ENCODE data around the gene POU6F2.
"Not testable (repeated sequence)": the region's sequence is repeated elsewhere in the genome, so short reads cannot be mapped to it uniquely, and the experiment has no call there.

DNA sequence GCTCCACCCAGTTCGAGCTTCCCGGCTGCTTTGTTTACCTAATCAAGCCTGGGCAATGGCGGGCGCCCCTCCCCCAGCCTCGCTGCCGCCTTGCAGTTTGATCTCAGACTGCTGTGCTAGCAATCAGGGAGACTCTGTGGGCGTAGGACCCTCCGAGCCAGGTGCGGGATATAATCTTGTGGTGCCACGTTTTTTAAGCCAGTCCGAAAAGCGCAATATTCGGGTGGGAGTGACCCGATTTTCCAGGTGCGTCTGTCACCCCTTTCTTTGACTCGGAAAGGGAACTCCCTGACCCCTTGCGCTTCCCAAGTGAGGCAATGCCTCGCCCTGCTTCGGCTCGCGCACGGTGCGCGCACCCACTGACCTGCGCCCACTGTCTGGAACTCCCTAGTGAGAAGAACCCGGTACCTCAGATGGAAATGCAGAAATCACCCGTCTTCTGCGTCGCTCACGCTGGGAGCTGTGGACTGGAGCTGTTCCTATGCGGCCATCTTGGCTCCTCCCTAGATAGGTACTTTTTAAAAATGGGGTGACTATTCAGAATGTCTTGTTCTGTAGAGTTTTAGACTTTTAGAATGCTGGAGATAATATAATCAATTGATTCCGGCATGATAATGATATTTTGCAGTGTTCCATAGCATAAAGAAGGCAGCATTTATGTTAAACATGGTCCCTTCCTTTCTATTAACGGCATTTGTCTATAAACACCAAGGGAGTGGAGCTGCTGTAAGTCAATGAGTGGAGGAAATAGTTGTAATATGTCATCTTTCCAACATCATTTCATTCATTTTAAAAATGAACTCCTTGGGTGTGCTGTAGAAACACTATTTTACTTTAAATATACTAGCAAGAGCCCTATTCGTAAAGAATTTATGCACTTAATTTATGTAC, 35.6 kb downstream of the POU6F2 start:
- TF ChIP-seq EZH2phosphoT487 (IDR thresholded peaks at IDR 0.05; ENCODE audit: borderline replicate concordance, low read length) = not testable (repeated sequence)
- TF ChIP-seq, protein P1, sequence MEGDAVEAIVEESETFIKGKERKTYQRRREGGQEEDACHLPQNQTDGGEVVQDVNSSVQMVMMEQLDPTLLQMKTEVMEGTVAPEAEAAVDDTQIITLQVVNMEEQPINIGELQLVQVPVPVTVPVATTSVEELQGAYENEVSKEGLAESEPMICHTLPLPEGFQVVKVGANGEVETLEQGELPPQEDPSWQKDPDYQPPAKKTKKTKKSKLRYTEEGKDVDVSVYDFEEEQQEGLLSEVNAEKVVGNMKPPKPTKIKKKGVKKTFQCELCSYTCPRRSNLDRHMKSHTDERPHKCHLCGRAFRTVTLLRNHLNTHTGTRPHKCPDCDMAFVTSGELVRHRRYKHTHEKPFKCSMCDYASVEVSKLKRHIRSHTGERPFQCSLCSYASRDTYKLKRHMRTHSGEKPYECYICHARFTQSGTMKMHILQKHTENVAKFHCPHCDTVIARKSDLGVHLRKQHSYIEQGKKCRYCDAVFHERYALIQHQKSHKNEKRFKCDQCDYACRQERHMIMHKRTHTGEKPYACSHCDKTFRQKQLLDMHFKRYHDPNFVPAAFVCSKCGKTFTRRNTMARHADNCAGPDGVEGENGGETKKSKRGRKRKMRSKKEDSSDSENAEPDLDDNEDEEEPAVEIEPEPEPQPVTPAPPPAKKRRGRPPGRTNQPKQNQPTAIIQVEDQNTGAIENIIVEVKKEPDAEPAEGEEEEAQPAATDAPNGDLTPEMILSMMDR (conservative IDR thresholded peaks at IDR 0.05; ENCODE audit: low read depth, low read length) = not testable (repeated sequence)

Measured in PC-3 (cell line).